GM18867 (cell line): ENCODE data around the gene MTHFSD.

ENCODE experiments used
- ATAC-seq: cut with Tn5 transposase; IDR thresholded peaks from one replicate; pipeline ENCODE4 v1.9.1; 2021; ENCODE audit warnings: mild to moderate bottlenecking, moderate library complexity; ENCODE audit not compliant: unreplicated experiment

MTHFSD gene

GRCh38 chr16:86570558-86571529, 15.8 kb upstream of the MTHFSD start:
- no peak for ATAC-seq

- no peak for ATAC-seq
Measured at GRCh38 chr16:86569701-86570447, 14.8 kb upstream of the MTHFSD start.

GRCh38 chr16:86568677-86569623, 13.9 kb upstream of the MTHFSD start:
- ATAC-seq: no peak

GRCh38 chr16:86567701-86568581, 12.9 kb upstream of the MTHFSD start:
- no peak for ATAC-seq

GRCh38 chr16:86566966-86567700, 12.1 kb upstream of the MTHFSD start:
- ATAC-seq: no peak

- no peak for ATAC-seq
Measured at GRCh38 chr16:86566601-86566965, 11.5 kb upstream of the MTHFSD start, which contains the start of gene FOXC2. Gene FOXC2, plus strand, starts transcription at chr16:86566829. Its CDS starts 507 bp downstream, at chr16:86567336.

GRCh38 chr16:86565644-86566511, 10.8 kb upstream of the MTHFSD start:
- no peak for ATAC-seq

- ATAC-seq: no peak
Measured at GRCh38 chr16:86565181-86565631, 10.2 kb upstream of the MTHFSD start.

GRCh38 chr16:86563469-86564345, 8.7 kb upstream of the MTHFSD start:
- peak; percentile 80 for ATAC-seq

GRCh38 chr16:86562356-86562755, 7.3 kb upstream of the MTHFSD start:
- no peak for ATAC-seq

GRCh38 chr16:86559802-86560305, 4.8 kb upstream of the MTHFSD start:
- ATAC-seq: no peak

- ATAC-seq: no peak
Measured at GRCh38 chr16:86558355-86559193, 3.5 kb upstream of the MTHFSD start.

- no peak for ATAC-seq
Measured at GRCh38 chr16:86557587-86557986, 2.6 kb upstream of the MTHFSD start.

- no peak for ATAC-seq
Measured at GRCh38 chr16:86556576-86556975, 1.5 kb upstream of the MTHFSD start.

GRCh38 chr16:86555704-86556075, 655 bp upstream of the MTHFSD start:
- ATAC-seq: no peak

- no peak for ATAC-seq
Measured at GRCh38 chr16:86554599-86554916, 477 bp downstream of the MTHFSD start.
